Measurements from ENCODE around the gene NTSR2.

NTSR2 gene

DNA sequence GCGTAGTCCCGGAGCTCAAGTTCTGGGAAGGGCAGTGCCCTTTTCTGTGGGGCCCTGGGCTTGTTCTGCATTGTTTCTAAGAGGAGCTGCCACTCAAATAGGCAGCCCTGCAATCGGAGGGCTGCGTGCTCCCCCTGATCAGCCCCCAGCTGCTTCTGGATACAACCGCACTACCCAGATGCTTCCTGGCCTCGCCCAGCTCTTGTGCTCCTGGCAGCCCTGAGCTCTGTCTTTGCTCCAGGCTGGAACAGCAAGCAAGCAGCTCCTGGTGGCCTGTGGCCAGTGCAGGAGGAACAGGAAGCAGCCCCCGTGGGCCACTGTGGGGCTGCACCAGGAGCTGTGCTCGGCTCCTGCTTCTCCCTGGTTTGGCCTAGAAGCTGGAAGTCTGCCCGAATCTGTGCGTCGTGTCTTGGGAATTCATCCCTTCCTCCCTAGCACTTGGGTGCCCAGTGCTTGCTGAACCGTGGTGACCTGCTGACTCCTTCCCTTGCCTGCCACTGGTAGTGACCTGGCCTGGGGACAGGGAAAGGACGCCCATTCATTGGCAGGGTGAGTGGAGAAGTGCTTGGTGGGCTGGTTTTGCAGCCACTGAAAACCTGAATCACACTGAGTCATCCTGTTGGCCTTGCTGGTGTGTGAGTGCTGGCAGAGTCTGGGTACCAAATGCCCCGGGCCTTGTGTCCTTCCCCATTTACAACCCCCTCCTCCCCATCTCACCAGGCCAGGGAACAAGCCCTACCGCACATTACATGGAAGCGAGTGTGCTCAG lies 27.3 kb upstream of the NTSR2 start:
- H2AFZ ChIP-seq = no peak overlapping the region
- no peaks in the 10 kb centered on the region for H3K79me2 ChIP-seq
- no peak overlapping the region for H3K9ac ChIP-seq
- no peaks in the 10 kb centered on the region for H3K36me3 ChIP-seq (ENCODE audit: control insufficient read depth, insufficient read depth, low read length)
- no peak for TF ChIP-seq CTCF (IDR thresholded peaks at IDR 0.05)
- H3K4me1 ChIP-seq = peaks cover 5% of the 10 kb centered on the region
- H3K9me3 ChIP-seq (ENCODE audit: control insufficient read depth, low read length) = no peaks in the 10 kb centered on the region
- H3K27ac ChIP-seq = no peak overlapping the region
- no peak overlapping the region for H3K4me2 ChIP-seq (ENCODE audit: low read length)
- H3K4me3 ChIP-seq (ENCODE audit: low read depth, low read length) = no peak overlapping the region
- no peaks in the 10 kb centered on the region for H3K27me3 ChIP-seq (ENCODE audit: control insufficient read depth, insufficient read depth, low read length)

- no peak overlapping the region for H3K9ac ChIP-seq
- no peak for TF ChIP-seq CTCF (IDR thresholded peaks at IDR 0.05)
- H3K4me2 ChIP-seq (ENCODE audit: low read length) = no peak overlapping the region
- no peaks in the 10 kb centered on the region for H3K27me3 ChIP-seq (ENCODE audit: control insufficient read depth, insufficient read depth, low read length)
- no peaks in the 10 kb centered on the region for H3K79me2 ChIP-seq
- H2AFZ ChIP-seq = no peak overlapping the region
- H3K4me3 ChIP-seq (ENCODE audit: low read depth, low read length) = no peak overlapping the region
- peaks cover 5% of the 10 kb centered on the region for H3K4me1 ChIP-seq
- H3K9me3 ChIP-seq (ENCODE audit: control insufficient read depth, low read length) = no peaks in the 10 kb centered on the region
- no peak overlapping the region for H3K27ac ChIP-seq
- no peaks in the 10 kb centered on the region for H3K36me3 ChIP-seq (ENCODE audit: control insufficient read depth, insufficient read depth, low read length)
Measured at GRCh38 chr2:11696736-11697102, 26.7 kb upstream of the NTSR2 start.

DNA sequence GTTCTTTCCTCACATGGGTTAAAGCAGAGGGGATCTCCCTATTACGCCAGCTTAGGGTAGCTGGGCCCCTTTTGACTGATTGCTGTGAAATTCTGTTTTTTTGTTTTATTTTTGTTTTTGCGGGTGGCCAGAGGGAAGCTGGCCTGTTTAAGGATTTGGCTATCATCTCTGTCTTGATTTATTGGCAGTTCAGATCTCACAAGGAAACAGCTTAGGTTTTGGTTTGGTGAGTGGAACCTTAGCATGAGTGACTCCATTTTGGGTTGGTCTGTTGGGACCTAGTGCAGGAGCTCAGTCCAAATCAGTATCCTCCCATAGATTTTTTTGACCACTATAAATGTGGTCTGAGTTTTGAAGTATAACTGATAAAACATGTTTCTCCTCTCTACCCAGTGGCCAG lies 25.6 kb upstream of the NTSR2 start:
- no peak overlapping the region for H3K4me3 ChIP-seq (ENCODE audit: low read depth, low read length)
- no peak overlapping the region for H3K9ac ChIP-seq
- H3K36me3 ChIP-seq (ENCODE audit: control insufficient read depth, insufficient read depth, low read length) = no peaks in the 10 kb centered on the region
- H2AFZ ChIP-seq = no peak overlapping the region
- peaks cover 5% of the 10 kb centered on the region for H3K4me1 ChIP-seq
- H3K9me3 ChIP-seq (ENCODE audit: control insufficient read depth, low read length) = no peaks in the 10 kb centered on the region
- no peak for TF ChIP-seq CTCF (IDR thresholded peaks at IDR 0.05)
- no peak overlapping the region for H3K4me2 ChIP-seq (ENCODE audit: low read length)
- H3K79me2 ChIP-seq = no peaks in the 10 kb centered on the region
- no peaks in the 10 kb centered on the region for H3K27me3 ChIP-seq (ENCODE audit: control insufficient read depth, insufficient read depth, low read length)
- H3K27ac ChIP-seq = no peak overlapping the region

GRCh38 chr2:11692966-11693521 lies 23.0 kb upstream of the NTSR2 start:
- no peak overlapping the region for H3K9ac ChIP-seq
- peak overlapping the region; percentile 21 for H3K27ac ChIP-seq
- no peaks in the 10 kb centered on the region for H3K36me3 ChIP-seq (ENCODE audit: control insufficient read depth, insufficient read depth, low read length)
- H3K4me3 ChIP-seq (ENCODE audit: low read depth, low read length) = no peak overlapping the region
- H3K4me2 ChIP-seq (ENCODE audit: low read length) = no peak overlapping the region
- H3K27me3 ChIP-seq (ENCODE audit: control insufficient read depth, insufficient read depth, low read length) = no peaks in the 10 kb centered on the region
- no peak overlapping the region for H2AFZ ChIP-seq
- H3K9me3 ChIP-seq (ENCODE audit: control insufficient read depth, low read length) = no peaks in the 10 kb centered on the region
- H3K79me2 ChIP-seq = no peaks in the 10 kb centered on the region
- peaks cover 12% of the 10 kb centered on the region for H3K4me1 ChIP-seq
- peak; percentile 89 for TF ChIP-seq CTCF (IDR thresholded peaks at IDR 0.05)
